ENCODE data around the gene KDM7A. TPM values are rescaled to one million over a fixed set of nuclear protein-coding genes. Genes with fewer than 3 reads are reported as not detected.
A peak's percentile ranks its signal among the peaks of the same experiment; 100 is the strongest.

The KDM7A gene
- total and polyA plus RNA-seq, 9 of the 15 experiments (the other 6 are each of a cell fraction or from before 2014, with no cell fraction given), result 0.90 to 8.4 (median 7.0) TPM

DNA sequence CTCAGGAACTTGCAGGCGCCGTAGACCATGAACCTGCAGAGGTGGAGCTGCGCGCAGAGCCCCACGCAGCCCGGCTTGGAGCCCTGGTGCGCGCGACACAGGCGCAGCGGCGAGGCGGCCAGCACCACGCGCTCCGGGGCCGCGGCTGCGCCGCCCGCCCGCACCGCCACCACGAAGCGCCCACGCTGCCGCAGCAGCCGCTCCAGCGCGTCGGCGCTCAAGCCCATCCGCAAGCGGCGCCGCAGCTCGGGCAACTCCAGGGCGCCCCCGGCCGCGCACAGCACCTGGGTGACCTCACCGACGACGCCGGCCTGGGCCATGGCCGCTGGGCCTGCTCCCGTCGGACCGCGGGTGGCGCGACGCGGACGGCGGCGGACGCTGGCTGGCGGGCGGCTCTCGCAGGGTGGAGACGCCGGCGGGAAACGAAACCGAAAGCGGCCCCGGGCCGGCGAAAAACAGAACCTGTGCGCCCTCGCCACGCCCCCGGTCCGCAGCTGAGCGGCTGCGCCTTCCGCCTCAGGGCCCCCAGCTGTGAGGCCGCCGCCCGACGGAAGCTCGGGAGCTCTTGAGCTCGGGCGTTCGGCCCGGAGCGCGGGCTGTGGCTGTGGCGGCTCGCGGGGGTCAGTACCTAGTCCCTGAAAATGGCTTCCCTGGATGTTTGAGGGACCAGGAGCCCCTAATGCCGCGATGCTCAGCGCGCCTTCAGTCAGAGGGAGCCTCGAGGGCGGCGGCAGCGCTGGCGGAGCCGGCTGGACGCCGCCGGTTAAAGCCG, 114.1 kb downstream of the KDM7A start, which contains the start of gene PARP12 (continued):
- TF ChIP-seq ZKSCAN1 (IDR thresholded peaks at IDR 0.05; ENCODE audit: low read depth, low read length), result no peak; the same call in 1 of the 2 replicates
- TF ChIP-seq, protein P1, sequence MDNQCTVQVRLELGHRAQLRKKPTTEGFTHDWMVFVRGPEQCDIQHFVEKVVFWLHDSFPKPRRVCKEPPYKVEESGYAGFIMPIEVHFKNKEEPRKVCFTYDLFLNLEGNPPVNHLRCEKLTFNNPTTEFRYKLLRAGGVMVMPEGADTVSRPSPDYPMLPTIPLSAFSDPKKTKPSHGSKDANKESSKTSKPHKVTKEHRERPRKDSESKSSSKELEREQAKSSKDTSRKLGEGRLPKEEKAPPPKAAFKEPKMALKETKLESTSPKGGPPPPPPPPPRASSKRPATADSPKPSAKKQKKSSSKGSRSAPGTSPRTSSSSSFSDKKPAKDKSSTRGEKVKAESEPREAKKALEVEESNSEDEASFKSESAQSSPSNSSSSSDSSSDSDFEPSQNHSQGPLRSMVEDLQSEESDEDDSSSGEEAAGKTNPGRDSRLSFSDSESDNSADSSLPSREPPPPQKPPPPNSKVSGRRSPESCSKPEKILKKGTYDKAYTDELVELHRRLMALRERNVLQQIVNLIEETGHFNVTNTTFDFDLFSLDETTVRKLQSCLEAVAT (IDR thresholded peaks at IDR 0.05), result no peak
- TF ChIP-seq, protein P2, sequence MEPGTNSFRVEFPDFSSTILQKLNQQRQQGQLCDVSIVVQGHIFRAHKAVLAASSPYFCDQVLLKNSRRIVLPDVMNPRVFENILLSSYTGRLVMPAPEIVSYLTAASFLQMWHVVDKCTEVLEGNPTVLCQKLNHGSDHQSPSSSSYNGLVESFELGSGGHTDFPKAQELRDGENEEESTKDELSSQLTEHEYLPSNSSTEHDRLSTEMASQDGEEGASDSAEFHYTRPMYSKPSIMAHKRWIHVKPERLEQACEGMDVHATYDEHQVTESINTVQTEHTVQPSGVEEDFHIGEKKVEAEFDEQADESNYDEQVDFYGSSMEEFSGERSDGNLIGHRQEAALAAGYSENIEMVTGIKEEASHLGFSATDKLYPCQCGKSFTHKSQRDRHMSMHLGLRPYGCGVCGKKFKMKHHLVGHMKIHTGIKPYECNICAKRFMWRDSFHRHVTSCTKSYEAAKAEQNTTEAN (CRISPR knock-in tag; IDR thresholded peaks at IDR 0.05), result 0 out of 2 replicates have a peak, but pooled peaks have one; percentile 46
- TF ChIP-seq RFX1 (IDR thresholded peaks at IDR 0.05), result no peak
- no peak for TF ChIP-seq NUFIP1 (IDR thresholded peaks at IDR 0.05; ENCODE audit: partially characterized antibody)
- TF ChIP-seq ZNF24 (IDR thresholded peaks at IDR 0.05), result peak; percentile 65
- no peak for TF ChIP-seq MED1 (CRISPR knock-in tag; IDR thresholded peaks at IDR 0.05; ENCODE audit: borderline replicate concordance)
- no peak for TF ChIP-seq CBX5 (IDR thresholded peaks at IDR 0.05; ENCODE audit: borderline replicate concordance, low read depth)
- no peak; the same call in 1 of the 2 replicates for TF ChIP-seq PHF21A (IDR thresholded peaks at IDR 0.05; ENCODE audit: borderline replicate concordance, low read depth)
- TF ChIP-seq TAF1 (IDR thresholded peaks at IDR 0.05; ENCODE audit: control insufficient read depth, extremely low read depth, insufficient read depth, low read length, severe bottlenecking), result peak; percentile 68
- TF ChIP-seq ZNF780A (CRISPR knock-in tag; IDR thresholded peaks at IDR 0.05), result no peak
- peak; percentile 99 for TF ChIP-seq TAF9B (IDR thresholded peaks at IDR 0.05; ENCODE audit: partially characterized antibody)
- TF ChIP-seq PTBP1 (IDR thresholded peaks at IDR 0.05; ENCODE audit: low read depth, low read length), result 0 out of 2 replicates have a peak, but pooled peaks have one; percentile 52
- no peak for TF ChIP-seq ZNF253 (CRISPR knock-in tag; conservative IDR thresholded peaks at IDR 0.05)
- TF ChIP-seq HNRNPK (IDR thresholded peaks at IDR 0.05; ENCODE audit: low read depth, low read length, poor library complexity, severe bottlenecking), result peak; percentile 99
- TF ChIP-seq SIN3B (IDR thresholded peaks at IDR 0.05; ENCODE audit: low read depth), result peak; percentile 79
- no peak for TF ChIP-seq NCOA4 (IDR thresholded peaks at IDR 0.05; ENCODE audit: partially characterized antibody)
- TF ChIP-seq ZNF766 (CRISPR knock-in tag; conservative IDR thresholded peaks at IDR 0.05), result peak; percentile 89; the same call in 1 of the 2 replicates
- TF ChIP-seq MEIS2 (IDR thresholded peaks at IDR 0.05; ENCODE audit: partially characterized antibody), result no peak
- TF ChIP-seq HSF4 (CRISPR knock-in tag; IDR thresholded peaks at IDR 0.05; ENCODE audit: borderline replicate concordance), result 0 out of 2 replicates have a peak, but pooled peaks have one; percentile 21
- TF ChIP-seq, protein P3, sequence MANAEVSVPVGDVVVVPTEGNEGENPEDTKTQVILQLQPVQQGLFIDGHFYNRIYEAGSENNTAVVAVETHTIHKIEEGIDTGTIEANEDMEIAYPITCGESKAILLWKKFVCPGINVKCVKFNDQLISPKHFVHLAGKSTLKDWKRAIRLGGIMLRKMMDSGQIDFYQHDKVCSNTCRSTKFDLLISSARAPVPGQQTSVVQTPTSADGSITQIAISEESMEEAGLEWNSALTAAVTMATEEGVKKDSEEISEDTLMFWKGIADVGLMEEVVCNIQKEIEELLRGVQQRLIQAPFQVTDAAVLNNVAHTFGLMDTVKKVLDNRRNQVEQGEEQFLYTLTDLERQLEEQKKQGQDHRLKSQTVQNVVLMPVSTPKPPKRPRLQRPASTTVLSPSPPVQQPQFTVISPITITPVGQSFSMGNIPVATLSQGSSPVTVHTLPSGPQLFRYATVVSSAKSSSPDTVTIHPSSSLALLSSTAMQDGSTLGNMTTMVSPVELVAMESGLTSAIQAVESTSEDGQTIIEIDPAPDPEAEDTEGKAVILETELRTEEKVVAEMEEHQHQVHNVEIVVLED (CRISPR knock-in tag; IDR thresholded peaks at IDR 0.05), result peak; percentile 83
- peak in 1 of 2 experiments; percentile 67; a peak in 2 of 3 replicates for TF ChIP-seq CBX3 (IDR thresholded peaks at IDR 0.05; ENCODE audit: borderline replicate concordance in 1 of 2, low read length in 2 of 2)
- peak; percentile 100 for TF ChIP-seq IRF2 (CRISPR knock-in tag; IDR thresholded peaks at IDR 0.05)
- no peak for TF ChIP-seq ZNF778 (CRISPR knock-in tag; IDR thresholded peaks at IDR 0.05)

All from K562 (cell line).